BJ (cell line): Measurements from ENCODE around the gene OLFM3. TPM values are rescaled to one million over a fixed set of nuclear protein-coding genes. Genes with fewer than 3 reads are reported as not detected.

Experiments used
- CTCF ChIA-PET: fragments of 350-600 bp; formaldehyde crosslinking; extraction: SDS; loops from one replicate; lab custom pipeline; 2021; ENCODE audit warnings: antibody characterized with exemption, inconsistent platforms; lab: Yijun Ruan, JAX
- POLR2A ChIA-PET: fragments of 300-600 bp; sonication (Branson Sonifier 250); formaldehyde crosslinking; extraction: SDS; loops from one replicate; lab custom pipeline; 2021; ENCODE audit warnings: antibody characterized with exemption; lab: Charles Lee
- DNase-seq: peaks from one replicate; pipeline ENCODE4 v3.0.0-alpha.2; 2011; ENCODE audit warnings: low read depth
- H3K27me3 ChIP-seq: 2 replicates; pipeline ENCODE4 v1.6.0; 2011; ENCODE audit warnings: low read length; ENCODE audit not compliant: control insufficient read depth, insufficient read depth
- H3K36me3 ChIP-seq: 2 replicates; pipeline ENCODE4 v1.5.1; 2011; ENCODE audit warnings: low read length; ENCODE audit not compliant: control insufficient read depth, insufficient read depth
- H3K4me3 ChIP-seq: 2 replicates; pipeline ENCODE4 v1.5.1; 2011; ENCODE audit warnings: low read depth, mild to moderate bottlenecking, control low read depth, low read length
- CTCF ChIP-seq: IDR thresholded peaks from 2 replicates; pipeline ENCODE4 v1.5.1; 2011; ENCODE audit warnings: low read depth, mild to moderate bottlenecking, control low read depth, inconsistent platforms, low read length, moderate library complexity; ENCODE audit not compliant: insufficient read depth
- polyA plus RNA-seq: library from polyadenylated mRNA; depleted of rRNA; stranded (reverse); fragments of >200 nt; gene quantifications from 2 replicates; pipeline ENCODE4 v1.2.3, GENCODE V29; 2011

OLFM3 gene
- polyA plus RNA-seq, 1 experiment: not detected

GRCh38 chr1:101918277-101918676 lies 78.4 kb downstream of the OLFM3 start:
- CTCF ChIA-PET: no interaction called here
- Histone ChIP-seq H3K4me3 (no peak overlapping the region), H3K27me3 (no peaks in the 10 kb centered on the region), H3K36me3 (no peaks in the 10 kb centered on the region)
- POLR2A ChIA-PET: no interaction called here
- no peak for DNase-seq
- TF ChIP-seq CTCF: no peak

- H3K27me3 ChIP-seq: no peaks in the 10 kb centered on the region
- H3K36me3 ChIP-seq: no peaks in the 10 kb centered on the region
- ChIA-PET POLR2A (no interaction called here), CTCF (interaction anchor here (0.6 kb wide), 1 partner anchor 147 kb away, joined by 3 read pairs; no protein-coding TSS in a partner anchor)
- no peak for DNase-seq
- H3K4me3 ChIP-seq: no peak overlapping the region
- TF ChIP-seq CTCF: no peak
These were observed 81.1 kb downstream of the OLFM3 start for GRCh38 chr1:101915597-101915996.

- ChIA-PET CTCF (interaction anchor here (0.6 kb wide), 1 partner anchor 53 kb away, joined by 7 read pairs; no protein-coding TSS in a partner anchor), POLR2A (no interaction called here)
- Histone ChIP-seq H3K4me3 (no peak overlapping the region), H3K27me3 (no peaks in the 10 kb centered on the region), H3K36me3 (no peaks in the 10 kb centered on the region)
- TF ChIP-seq CTCF: no peak
- no peak for DNase-seq
These were observed 82.1 kb downstream of the OLFM3 start for GRCh38 chr1:101914473-101915242.

GRCh38 chr1:101911894-101912293 lies 84.8 kb downstream of the OLFM3 start:
- CTCF ChIA-PET: no interaction called here
- Histone ChIP-seq H3K27me3 (no peaks in the 10 kb centered on the region), H3K4me3 (no peak overlapping the region), H3K36me3 (no peaks in the 10 kb centered on the region)
- no peak for DNase-seq
- no peak for TF ChIP-seq CTCF
- POLR2A ChIA-PET: no interaction called here

- DNase-seq: no peak
- ChIA-PET POLR2A (no interaction called here), CTCF (no interaction called here)
- Histone ChIP-seq H3K4me3 (no peak overlapping the region), H3K27me3 (no peaks in the 10 kb centered on the region), H3K36me3 (no peaks in the 10 kb centered on the region)
- no peak for TF ChIP-seq CTCF
These were observed 87.7 kb downstream of the OLFM3 start for GRCh38 chr1:101908980-101909379.
